HepG2 (cell line): ENCODE measurements around the gene TMEM41A. TPM values are rescaled to one million over a fixed set of nuclear protein-coding genes. Genes with fewer than 3 reads are reported as not detected.

ENCODE experiments used
- ARNT2 ChIP-seq: sonication (generic); formaldehyde crosslinking; IDR thresholded peaks from 2 replicates; pipeline ENCODE4 v1.8.0; 2022; ENCODE audit warnings: mild to moderate bottlenecking, low read depth, missing genetic modification reagents, moderate library complexity
- BATF2 ChIP-seq: sonication (generic); formaldehyde crosslinking; IDR thresholded peaks from 2 replicates; pipeline ENCODE4 v1.8.0; 2022; ENCODE audit warnings: mild to moderate bottlenecking, missing genetic modification reagents, moderate library complexity
- HBP1 ChIP-seq: IDR thresholded peaks from 2 replicates; pipeline ENCODE4 v1.6.1; 2016; ENCODE audit warnings: low read depth, control low read depth
- HNF4A ChIP-seq: sonication (generic); formaldehyde crosslinking; IDR thresholded peaks from 2 replicates; pipeline ENCODE4 v1.4.0; 2020; ENCODE audit warnings: missing genetic modification reagents
- HOXA3 ChIP-seq: sonication (generic); formaldehyde crosslinking; IDR thresholded peaks from 2 replicates; pipeline ENCODE4 v1.5.0; 2020; ENCODE audit warnings: missing genetic modification reagents
- MAFF ChIP-seq: IDR thresholded peaks from 2 replicates; pipeline ENCODE4 v1.6.1; 2011; ENCODE audit warnings: low read depth, low read length, improper control_type of control experiment
- MEF2D ChIP-seq: sonication (generic); formaldehyde crosslinking; IDR thresholded peaks from 2 replicates; pipeline ENCODE4 v1.5.1; 2020; ENCODE audit warnings: mild to moderate bottlenecking, missing genetic modification reagents
- MIER3 ChIP-seq: IDR thresholded peaks from 2 replicates; pipeline ENCODE4 v1.6.1; 2016; ENCODE audit warnings: missing compliant biosample characterization, borderline replicate concordance
- NCOA5 ChIP-seq: sonication (generic); formaldehyde crosslinking; IDR thresholded peaks from 2 replicates; pipeline ENCODE4 v1.4.0; 2020; ENCODE audit warnings: missing genetic modification reagents
- NFIC ChIP-seq: IDR thresholded peaks from 2 replicates; pipeline ENCODE4 v1.6.1; 2012; ENCODE audit warnings: mild to moderate bottlenecking, low read length, inconsistent platforms
- PRMT3 ChIP-seq: sonication (generic); formaldehyde crosslinking; IDR thresholded peaks from 2 replicates; pipeline ENCODE4 v1.8.1; 2022; ENCODE audit warnings: low read depth, mild to moderate bottlenecking, moderate library complexity, missing genetic modification reagents, borderline replicate concordance
- SIN3A ChIP-seq: IDR thresholded peaks from 2 replicates; pipeline ENCODE4 v1.6.1; 2011; ENCODE audit warnings: low read depth, mild to moderate bottlenecking, control low read depth, low read length, borderline replicate concordance
- SMYD3 ChIP-seq: sonication (generic); formaldehyde crosslinking; IDR thresholded peaks from 2 replicates; pipeline ENCODE4 v1.8.1; 2023; ENCODE audit warnings: mild to moderate bottlenecking, missing genetic modification reagents
- SP5 ChIP-seq: IDR thresholded peaks from 2 replicates; pipeline ENCODE4 v1.6.1; 2016; ENCODE audit warnings: low read depth, borderline replicate concordance
- TOE1 ChIP-seq: sonication (generic); formaldehyde crosslinking; IDR thresholded peaks from 2 replicates; pipeline ENCODE4 v1.4.0; 2020; ENCODE audit warnings: mild to moderate bottlenecking, missing genetic modification reagents
- XBP1 ChIP-seq: sonication (generic); formaldehyde crosslinking; IDR thresholded peaks from 2 replicates; pipeline ENCODE4 v1.5.0; 2020; ENCODE audit warnings: missing genetic modification reagents
- YEATS4 ChIP-seq: sonication (generic); formaldehyde crosslinking; IDR thresholded peaks from 2 replicates; pipeline ENCODE4 v1.4.0; 2020; ENCODE audit warnings: missing genetic modification reagents, borderline replicate concordance
- ZBTB34 ChIP-seq: sonication (generic); formaldehyde crosslinking; IDR thresholded peaks from 2 replicates; pipeline ENCODE4 v1.8.0; 2022; ENCODE audit warnings: mild to moderate bottlenecking, missing genetic modification reagents
- ZBTB4 ChIP-seq: sonication (generic); formaldehyde crosslinking; IDR thresholded peaks from 2 replicates; pipeline ENCODE4 v1.4.0; 2020; ENCODE audit warnings: missing genetic modification reagents, mild to moderate bottlenecking, borderline replicate concordance
- ZBTB7B ChIP-seq: sonication (generic); formaldehyde crosslinking; IDR thresholded peaks from 2 replicates; pipeline ENCODE4 v1.4.0; 2020; ENCODE audit warnings: missing genetic modification reagents
- ZFYVE20 ChIP-seq: sonication (generic); formaldehyde crosslinking; IDR thresholded peaks from 2 replicates; pipeline ENCODE4 v1.8.0; 2023; ENCODE audit warnings: low read depth, mild to moderate bottlenecking, moderate library complexity, missing genetic modification reagents, borderline replicate concordance
- ZNF138 ChIP-seq: sonication (generic); formaldehyde crosslinking; IDR thresholded peaks from 2 replicates; pipeline ENCODE4 v1.5.0; 2020; ENCODE audit warnings: mild to moderate bottlenecking, low read depth, missing genetic modification reagents
- ZNF296 ChIP-seq: sonication (generic); formaldehyde crosslinking; conservative IDR thresholded peaks from 2 replicates; pipeline ENCODE4 v1.5.0; 2020; ENCODE audit warnings: mild to moderate bottlenecking, missing genetic modification reagents
- polyA plus RNA-seq, 8 experiments: library from polyadenylated mRNA; depleted of rRNA in 3 of 8; stranded (reverse) in 7 of 8; unstranded in 1 of 8; fragments of >200 nt; fragmentation: Illumina TruSeq in 4 of 8; extraction: Trizol in 4 of 8; gene quantifications; 2 replicates each; pipeline versions ENCODE4 v1.2.1 to v1.2.3, GENCODE V29; 2011 to 2016; ENCODE audit warnings: low read depth in 4 of 8, missing spikeins in 1 of 8, mixed read lengths in 1 of 8; ENCODE audit not compliant: insufficient read depth in 1 of 8
- total RNA-seq, 5 experiments: library from RNA; depleted of rRNA; stranded (reverse); fragments of >200 nt; fragmentation: Illumina TruSeq; extraction: Trizol; gene quantifications; 2 replicates each; pipeline ENCODE4 v1.2.3, GENCODE V29; 2016; ENCODE audit warnings: low read depth in 1 of 5

Gene TMEM41A
- total and polyA plus RNA-seq, 2 of the 13 experiments (the other 11 are each of a cell fraction or from before 2014, with no cell fraction given) = 30.0 to 40.0 TPM

- peak; percentile 91 for TF ChIP-seq ZBTB4 (CRISPR knock-in tag)
- no peak for TF ChIP-seq XBP1 (CRISPR knock-in tag)
- peak; percentile 92; the same call in 1 of the 2 replicates for TF ChIP-seq HBP1
- TF ChIP-seq ZNF138 (CRISPR knock-in tag) = no peak; the same call in 1 of the 2 replicates
- peak; percentile 89 for TF ChIP-seq HOXA3
- no peak; the same call in 1 of the 2 replicates for TF ChIP-seq ZBTB34
- peak; percentile 72; the same call in 1 of the 2 replicates for TF ChIP-seq SP5 (CRISPR knock-in tag)
- TF ChIP-seq SIN3A = peak; percentile 90; the same call in 1 of the 2 replicates
- peak; percentile 57; the same call in 1 of the 2 replicates for TF ChIP-seq HNF4A (CRISPR knock-in tag)
- peak; percentile 76; the same call in 1 of the 2 replicates for TF ChIP-seq BATF2 (CRISPR knock-in tag)
- TF ChIP-seq YEATS4 (CRISPR knock-in tag) = peak; percentile 93
- no peak for TF ChIP-seq ZNF296 (CRISPR knock-in tag)
- TF ChIP-seq ZBTB7B = peak; percentile 86
- TF ChIP-seq ZFYVE20 (CRISPR knock-in tag) = no peak; the same call in 1 of the 2 replicates
- no peak; the same call in 1 of the 2 replicates for TF ChIP-seq MEF2D (CRISPR knock-in tag)
- no peak for TF ChIP-seq NFIC
- TF ChIP-seq PRMT3 = no peak
- TF ChIP-seq MIER3 (CRISPR knock-in tag) = peak; percentile 86
- TF ChIP-seq MAFF = no peak
- peak; percentile 82 for TF ChIP-seq TOE1 (CRISPR knock-in tag)
- TF ChIP-seq NCOA5 = no peak
- peak; percentile 83; the same call in 1 of the 2 replicates for TF ChIP-seq SMYD3 (CRISPR knock-in tag)
- TF ChIP-seq ARNT2 (CRISPR knock-in tag) = peak; percentile 95
Observed at GRCh38 chr3:185498503-185499396, at the start of gene TMEM41A (continued).
